Erythroblast (primary cell): ENCODE measurements around the gene DNAJC28.

Source experiments
- DNase-seq, 2 experiments: peaks; one replicate each; lab custom pipeline; 2025; lab: John Stamatoyannopoulos, UW
- GATA1 ChIP-seq: IDR thresholded peaks from 2 replicates; pipeline ENCODE4 v1.6.1; 2011; ENCODE audit warnings: low read depth, mild to moderate bottlenecking, control low read depth, low read length, moderate library complexity
- POLR2A ChIP-seq: IDR thresholded peaks from 2 replicates; pipeline ENCODE4 v1.6.1; 2011; ENCODE audit warnings: mild to moderate bottlenecking, low read length

The DNAJC28 gene

DNA sequence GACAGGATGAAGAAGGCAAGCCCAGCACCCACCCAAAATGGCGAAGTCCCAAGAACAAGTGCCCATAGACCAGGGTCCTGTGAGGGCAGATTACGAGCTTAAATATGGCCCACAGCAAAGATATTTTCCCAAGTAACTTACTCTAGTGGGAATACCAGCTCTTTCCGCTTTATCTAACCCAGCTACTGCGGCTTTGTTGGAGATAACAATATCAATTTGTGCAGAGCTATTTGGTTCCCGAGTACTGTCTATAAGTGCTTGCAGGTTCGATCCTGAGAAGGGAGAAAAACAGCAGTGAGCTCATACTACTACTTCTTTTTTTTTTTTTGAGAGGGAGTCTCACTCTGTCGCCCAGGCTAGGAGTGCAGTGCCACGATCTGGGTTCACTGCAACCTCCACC is 14.3 kb upstream of the DNAJC28 start:
- no peak for TF ChIP-seq POLR2A
- TF ChIP-seq GATA1 = no peak
- peak; percentile 45 to 67 for DNase-seq

DNA sequence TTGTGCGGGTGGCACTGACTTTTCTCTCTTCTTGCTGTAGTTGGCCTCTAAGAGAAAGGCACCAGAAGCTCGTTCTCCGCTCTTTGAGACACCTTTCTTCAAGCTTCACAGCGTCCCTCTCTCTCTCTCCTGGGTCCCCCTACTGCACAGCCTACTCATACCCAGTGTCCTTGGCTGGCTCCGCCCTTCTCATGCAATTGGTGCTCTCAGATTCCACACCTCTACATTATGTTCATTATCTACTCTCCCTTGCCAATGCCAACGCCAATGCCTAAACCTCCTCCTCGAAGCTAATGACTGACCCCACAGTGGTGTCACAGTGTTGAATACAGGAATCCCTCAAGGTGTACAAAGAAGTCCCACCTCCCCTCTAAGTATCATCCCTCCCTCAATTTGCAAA is 4.8 kb upstream of the DNAJC28 start:
- DNase-seq = peak in 1 of 2 experiments; percentile 12
- TF ChIP-seq GATA1 (no peak), POLR2A (no peak)

DNA sequence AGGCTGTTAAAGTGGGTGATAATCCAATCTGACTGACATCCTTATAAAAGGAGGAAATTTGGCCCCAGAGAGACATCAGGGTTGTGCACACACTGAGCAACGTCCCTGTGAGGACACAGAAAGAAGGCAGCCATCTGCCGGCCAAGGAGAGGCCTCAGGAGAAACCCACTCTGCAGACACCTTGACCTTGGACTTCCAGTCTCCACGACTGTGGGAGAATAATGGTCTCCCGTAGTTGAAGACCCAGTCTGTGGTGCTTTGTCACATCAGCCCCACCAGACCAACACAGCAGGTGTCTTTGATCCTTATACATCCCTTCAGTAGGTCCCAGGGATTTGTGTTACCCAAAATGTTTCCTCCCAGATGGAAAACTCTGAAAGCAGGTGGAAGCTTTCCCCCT is 4.2 kb upstream of the DNAJC28 start:
- TF ChIP-seq POLR2A (no peak), GATA1 (no peak)
- DNase-seq = no peak

- DNase-seq = no peak
- no peak for TF ChIP-seq POLR2A
- TF ChIP-seq GATA1 = no peak
These were observed 2.2 kb upstream of the DNAJC28 start for GRCh38 chr21:33493756-33494155.

DNA sequence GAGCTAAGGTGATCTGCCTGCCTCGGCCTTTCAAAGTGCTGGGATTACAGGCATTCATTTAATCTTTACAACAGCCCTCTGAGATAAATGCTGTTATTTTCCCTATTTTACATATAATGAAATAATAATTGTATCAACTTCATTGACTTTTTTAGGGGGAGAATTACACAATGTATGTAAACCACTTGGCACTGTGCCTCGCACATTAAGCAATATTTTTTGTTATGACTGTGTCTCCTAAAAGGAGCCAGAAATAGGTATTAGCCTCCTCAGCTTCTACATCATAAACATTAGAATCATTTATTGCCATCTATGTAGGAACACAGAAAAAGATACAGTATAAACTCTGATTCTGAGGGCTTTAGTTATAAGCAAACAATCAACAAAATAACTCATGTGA is 1.1 kb upstream of the DNAJC28 start:
- peak in 1 of 2 experiments; percentile 51 for DNase-seq
- TF ChIP-seq POLR2A = no peak
- TF ChIP-seq GATA1 = no peak

GRCh38 chr21:33490991-33491372 is 534 bp downstream of the DNAJC28 start:
- DNase-seq = no peak

GRCh38 chr21:33488936-33489335 is 2.6 kb downstream of the DNAJC28 start:
- no peak for DNase-seq
- TF ChIP-seq GATA1 (no peak), POLR2A (no peak)

More at GRCh38 chr21:33490991-33491372, 534 bp downstream of the DNAJC28 start:
- no peak for TF ChIP-seq GATA1
- no peak for TF ChIP-seq POLR2A

- TF ChIP-seq GATA1 (no peak), POLR2A (no peak)
These were observed 3.5 kb downstream of the DNAJC28 start for GRCh38 chr21:33487996-33488395.

GRCh38 chr21:33481314-33481943 is 10.1 kb downstream of the DNAJC28 start:
- DNase-seq = peak in 1 of 2 experiments; percentile 11
- TF ChIP-seq POLR2A (no peak), GATA1 (no peak)

More at GRCh38 chr21:33487996-33488395, 3.5 kb downstream of the DNAJC28 start:
- DNase-seq = no peak

- DNase-seq = no peak
- TF ChIP-seq POLR2A = no peak
- TF ChIP-seq GATA1 = no peak
These were observed 10.9 kb downstream of the DNAJC28 start for GRCh38 chr21:33480481-33481103.

GRCh38 chr21:33479679-33480480 is 11.6 kb downstream of the DNAJC28 start, which contains the start of gene TMEM50B:
Gene TMEM50B (minus strand): TSS chr21:33479974. CDS start chr21:33468885, 11,089 bp downstream.
- peak; percentile 81 for TF ChIP-seq POLR2A
- TF ChIP-seq GATA1 = no peak
- DNase-seq = peak; percentile 97 to 99

DNA sequence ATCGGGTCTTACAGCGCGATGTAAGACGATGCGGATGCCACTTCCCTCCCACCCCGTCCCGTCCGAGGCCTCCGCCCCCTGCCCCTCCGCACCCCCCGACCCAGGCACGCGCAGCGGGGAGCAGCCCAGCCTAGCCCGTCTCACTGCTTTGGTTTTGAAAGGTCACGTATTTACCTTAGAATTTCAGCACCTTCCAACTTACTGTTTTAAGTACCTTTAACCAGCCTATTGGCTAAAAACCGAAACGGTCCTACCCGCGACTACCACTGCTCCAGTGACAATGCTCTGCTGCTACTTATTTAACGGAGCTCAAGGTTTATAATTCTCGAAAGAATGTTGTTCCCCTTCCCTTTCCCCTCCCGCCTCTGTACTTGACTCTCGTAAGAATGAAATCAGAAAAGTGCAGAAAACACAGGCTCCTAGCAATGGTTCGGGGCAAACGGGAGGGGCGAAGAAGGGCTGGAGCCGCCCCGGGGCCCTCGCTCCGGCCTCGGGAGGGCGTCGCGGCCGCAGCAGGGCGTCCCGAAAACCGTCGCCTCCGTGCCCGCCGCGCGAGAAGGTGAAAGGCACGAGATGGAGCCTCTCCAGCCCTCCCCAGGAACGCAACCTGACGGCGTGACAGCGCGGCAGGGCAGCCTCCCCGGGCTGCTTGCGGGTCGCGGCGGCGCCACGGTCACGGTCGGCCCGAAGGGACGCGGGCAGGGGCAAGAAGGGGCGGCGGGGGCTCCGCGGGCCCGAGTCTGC is 12.4 kb downstream of the DNAJC28 start:
- TF ChIP-seq POLR2A = no peak
- DNase-seq = peak; percentile 76 to 82

DNA sequence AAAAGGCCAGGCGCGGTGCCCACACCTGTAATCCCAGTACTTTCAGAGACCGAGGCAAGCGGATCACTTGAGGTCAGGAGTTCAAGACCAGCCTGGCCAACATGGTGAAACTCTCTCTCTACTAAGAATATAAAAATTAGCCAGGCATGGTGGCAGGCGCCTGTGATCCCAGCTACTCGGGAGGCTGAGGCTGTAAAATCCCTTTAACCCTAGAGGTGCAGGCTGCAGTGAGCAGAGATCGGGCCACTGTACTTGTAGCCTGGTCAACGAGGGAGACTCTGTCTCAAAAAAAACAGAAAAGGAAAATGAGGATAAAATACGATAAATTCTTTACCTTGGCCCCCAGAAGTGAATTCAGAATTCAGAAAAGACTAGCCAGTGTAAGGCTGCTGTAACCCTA is 13.3 kb downstream of the DNAJC28 start:
- TF ChIP-seq POLR2A = no peak
- DNase-seq = no peak

GRCh38 chr21:33477066-33477465 is 14.4 kb downstream of the DNAJC28 start:
- DNase-seq = no peak
- no peak for TF ChIP-seq POLR2A
- no peak for TF ChIP-seq GATA1
